HFFc6 (cell line): Measurements from ENCODE around the gene OR10H5. TPM values are rescaled to one million over a fixed set of nuclear protein-coding genes. Genes with fewer than 3 reads are reported as not detected.
"Not testable (repeated sequence)": the region's sequence is repeated elsewhere in the genome, so short reads cannot be mapped to it uniquely, and the experiment has no call there.

Source experiments
- DNase-seq: peaks from one replicate; pipeline ENCODE4 v3.0.0-alpha.2; 2018
- H3K27ac Mint-ChIP-seq: 2 replicates; pipeline ENCODE4 v1.8.0; 2020; ENCODE audit warnings: mild to moderate bottlenecking, mixed read lengths
- H3K27me3 Mint-ChIP-seq: 2 replicates; pipeline ENCODE4 v1.8.0; 2021; ENCODE audit warnings: mild to moderate bottlenecking, moderate library complexity, mixed read lengths; ENCODE audit not compliant: insufficient read depth
- H3K36me3 Mint-ChIP-seq: 2 replicates; pipeline ENCODE4 v1.8.0; 2021; ENCODE audit warnings: low read depth, mixed read lengths
- H3K4me1 Mint-ChIP-seq: 2 replicates; pipeline ENCODE4 v1.8.0; 2020; ENCODE audit warnings: low read depth, mixed read lengths
- H3K4me3 Mint-ChIP-seq: 2 replicates; pipeline ENCODE4 v1.8.0; 2020; ENCODE audit warnings: mild to moderate bottlenecking, moderate library complexity, mixed read lengths
- H3K9me3 Mint-ChIP-seq: 2 replicates; pipeline ENCODE4 v1.8.0; 2020; ENCODE audit warnings: mild to moderate bottlenecking, mixed read lengths
- total RNA-seq, 6 experiments: library from RNA; stranded (reverse); fragmentation: NEBNext Ultra II Directional; extraction: Animal tissue kit (Norgen Biotek cat#: 25700); gene quantifications; 2 replicates in 1 of 6; 3 replicates in 5 of 6; pipeline ENCODE4 v1.2.3, GENCODE V29; 2021
- TF ChIP-seq, protein P1 (sequence below): fragments of 200-600 bp; sonication (generic); IDR thresholded peaks from 2 replicates; pipeline ENCODE4 v1.5.0; 2021; ENCODE audit warnings: antibody characterized with exemption, mild to moderate bottlenecking

Gene OR10H5
- total RNA-seq, 6 experiments from 2014 or later, result not detected

DNA sequence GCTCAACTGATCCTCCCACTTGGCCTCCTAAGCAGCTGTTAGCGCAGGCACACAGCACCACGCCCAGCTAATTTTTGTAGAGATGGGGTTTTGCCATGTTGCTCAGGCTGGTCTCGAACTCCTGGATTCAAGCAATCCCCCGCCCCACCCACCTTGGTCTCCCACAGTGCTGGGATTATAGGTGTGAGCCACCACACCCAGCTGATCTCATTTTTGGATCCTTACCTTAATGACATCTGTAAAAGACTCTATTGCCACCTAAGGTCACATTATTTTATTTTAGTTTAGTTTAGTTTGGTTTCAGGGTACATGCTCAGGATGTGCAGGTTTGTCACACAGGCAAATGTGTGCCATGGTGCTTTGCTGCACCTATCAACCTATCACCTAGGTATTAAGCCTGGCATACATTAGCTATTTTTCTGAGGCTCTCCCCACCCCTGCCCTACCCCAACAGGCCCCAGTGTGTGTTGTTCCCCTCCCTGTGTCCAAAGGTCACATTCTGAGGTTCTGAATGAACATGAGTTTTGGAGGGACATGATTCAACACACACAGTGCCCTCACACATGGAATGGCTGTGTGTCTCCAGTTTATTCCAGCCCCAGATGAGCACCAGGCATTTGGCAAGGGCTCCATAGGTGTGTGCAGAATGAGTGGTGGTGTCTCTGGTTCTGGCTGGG is 1.3 kb downstream of the OR10H5 start:
- H3K4me3 Mint-ChIP-seq, result no peak overlapping the region
- H3K27ac Mint-ChIP-seq, result no peak overlapping the region
- no peaks in the 10 kb centered on the region for H3K4me1 Mint-ChIP-seq
- H3K9me3 Mint-ChIP-seq, result peaks cover 45% of the 10 kb centered on the region
- no peaks in the 10 kb centered on the region; the same call in 1 of the 2 replicates for H3K27me3 Mint-ChIP-seq
- H3K36me3 Mint-ChIP-seq, result no peaks in the 10 kb centered on the region; the same call in 1 of the 2 replicates
- DNase-seq, result no peak
- TF ChIP-seq, protein P1, sequence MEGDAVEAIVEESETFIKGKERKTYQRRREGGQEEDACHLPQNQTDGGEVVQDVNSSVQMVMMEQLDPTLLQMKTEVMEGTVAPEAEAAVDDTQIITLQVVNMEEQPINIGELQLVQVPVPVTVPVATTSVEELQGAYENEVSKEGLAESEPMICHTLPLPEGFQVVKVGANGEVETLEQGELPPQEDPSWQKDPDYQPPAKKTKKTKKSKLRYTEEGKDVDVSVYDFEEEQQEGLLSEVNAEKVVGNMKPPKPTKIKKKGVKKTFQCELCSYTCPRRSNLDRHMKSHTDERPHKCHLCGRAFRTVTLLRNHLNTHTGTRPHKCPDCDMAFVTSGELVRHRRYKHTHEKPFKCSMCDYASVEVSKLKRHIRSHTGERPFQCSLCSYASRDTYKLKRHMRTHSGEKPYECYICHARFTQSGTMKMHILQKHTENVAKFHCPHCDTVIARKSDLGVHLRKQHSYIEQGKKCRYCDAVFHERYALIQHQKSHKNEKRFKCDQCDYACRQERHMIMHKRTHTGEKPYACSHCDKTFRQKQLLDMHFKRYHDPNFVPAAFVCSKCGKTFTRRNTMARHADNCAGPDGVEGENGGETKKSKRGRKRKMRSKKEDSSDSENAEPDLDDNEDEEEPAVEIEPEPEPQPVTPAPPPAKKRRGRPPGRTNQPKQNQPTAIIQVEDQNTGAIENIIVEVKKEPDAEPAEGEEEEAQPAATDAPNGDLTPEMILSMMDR, result no peak

DNA sequence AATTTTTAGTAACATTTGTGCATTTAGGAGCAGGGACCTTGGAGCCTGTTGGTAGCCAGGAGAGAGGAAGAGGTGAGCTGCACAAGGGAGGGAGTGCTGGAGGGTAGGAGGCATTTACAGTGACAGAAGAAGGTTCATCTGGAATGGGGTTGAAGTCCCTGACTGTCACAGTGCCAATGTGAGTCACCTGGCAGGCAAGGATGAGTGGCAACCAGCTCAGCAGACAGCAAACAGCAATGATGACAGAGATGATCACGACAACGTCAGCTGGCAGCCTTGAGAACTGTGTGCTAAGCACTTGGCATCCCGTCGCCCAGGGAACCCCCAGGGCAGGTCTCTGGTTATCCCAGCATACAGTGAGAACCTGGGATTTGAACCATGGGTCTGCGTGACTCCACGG is 2.6 kb downstream of the OR10H5 start:
- no peaks in the 10 kb centered on the region; the same call in 1 of the 2 replicates for H3K27me3 Mint-ChIP-seq
- H3K4me3 Mint-ChIP-seq, result no peak overlapping the region
- H3K27ac Mint-ChIP-seq, result no peak overlapping the region
- peaks cover 59% of the 10 kb centered on the region for H3K9me3 Mint-ChIP-seq
- H3K4me1 Mint-ChIP-seq, result no peaks in the 10 kb centered on the region
- DNase-seq, result no peak
- TF ChIP-seq, protein P1, result no peak
- H3K36me3 Mint-ChIP-seq, result peaks cover 4% of the 10 kb centered on the region

DNA sequence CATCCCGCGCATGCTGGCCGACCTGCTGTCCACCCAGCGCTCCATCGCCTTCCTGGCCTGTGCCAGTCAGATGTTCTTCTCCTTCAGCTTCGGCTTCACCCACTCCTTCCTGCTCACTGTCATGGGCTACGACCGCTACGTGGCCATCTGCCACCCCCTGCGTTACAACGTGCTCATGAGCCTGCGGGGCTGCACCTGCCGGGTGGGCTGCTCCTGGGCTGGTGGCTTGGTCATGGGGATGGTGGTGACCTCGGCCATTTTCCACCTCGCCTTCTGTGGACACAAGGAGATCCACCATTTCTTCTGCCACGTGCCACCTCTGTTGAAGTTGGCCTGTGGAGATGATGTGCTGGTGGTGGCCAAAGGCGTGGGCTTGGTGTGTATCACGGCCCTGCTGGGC is 6.8 kb downstream of the OR10H5 start:
- not testable (repeated sequence) for H3K36me3 Mint-ChIP-seq, H3K27ac Mint-ChIP-seq, DNase-seq, H3K4me3 Mint-ChIP-seq, H3K27me3 Mint-ChIP-seq, H3K4me1 Mint-ChIP-seq
- peaks cover 69% of the 10 kb centered on the region for H3K9me3 Mint-ChIP-seq

DNA sequence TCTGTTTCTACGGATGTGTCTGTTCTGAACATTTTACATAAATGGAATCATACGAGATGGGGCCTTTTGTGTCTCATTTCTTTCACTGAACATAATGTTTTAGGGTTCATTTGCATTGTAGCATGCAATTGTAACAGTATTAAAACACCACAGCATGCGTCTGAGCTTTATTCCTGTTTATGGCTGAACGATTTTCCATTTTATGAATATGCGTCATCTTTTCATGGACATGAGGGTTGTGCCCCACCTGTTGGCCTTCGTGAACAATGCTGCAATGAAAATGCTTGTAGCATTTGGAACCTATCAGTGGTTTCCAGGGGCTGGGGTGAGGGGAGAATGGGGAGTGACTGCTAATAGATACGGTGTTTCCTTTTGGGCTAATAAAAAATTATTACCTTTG is 22.9 kb downstream of the OR10H5 start:
- Mint-ChIP-seq H3K27me3 (no peaks in the 10 kb centered on the region; the same call in 1 of the 2 replicates), H3K4me3 (no peak overlapping the region), H3K36me3 (peaks cover 7% of the 10 kb centered on the region; the same call in 1 of the 2 replicates), H3K9me3 (peaks cover 57% of the 10 kb centered on the region), H3K27ac (no peak overlapping the region), H3K4me1 (no peaks in the 10 kb centered on the region)
- DNase-seq, result no peak
- TF ChIP-seq, protein P1, result no peak

DNA sequence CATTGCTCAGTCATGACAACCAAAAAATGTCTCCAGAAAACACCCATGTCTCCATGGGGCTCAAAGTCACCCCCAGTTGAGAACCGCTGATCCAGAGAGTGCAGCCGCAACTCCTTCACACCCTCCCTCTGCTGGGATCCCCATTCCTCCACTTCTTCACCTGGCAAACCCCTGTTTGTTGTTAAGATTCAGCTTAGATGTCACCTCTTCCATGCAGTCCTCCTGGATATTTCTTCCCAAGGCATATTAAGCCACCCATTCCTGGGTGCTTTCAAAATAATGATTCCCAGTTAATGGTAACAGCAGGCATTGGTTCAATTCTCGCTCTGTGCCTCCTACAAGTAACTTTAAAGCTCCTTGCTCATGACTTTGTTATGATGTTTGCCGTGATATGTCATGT is 24.0 kb downstream of the OR10H5 start:
- Mint-ChIP-seq H3K27ac (no peak overlapping the region), H3K36me3 (peaks cover 7% of the 10 kb centered on the region; the same call in 1 of the 2 replicates), H3K4me1 (no peaks in the 10 kb centered on the region), H3K4me3 (no peak overlapping the region), H3K27me3 (no peaks in the 10 kb centered on the region; the same call in 1 of the 2 replicates), H3K9me3 (peaks cover 53% of the 10 kb centered on the region)
- DNase-seq, result no peak
- TF ChIP-seq, protein P1, result no peak

DNA sequence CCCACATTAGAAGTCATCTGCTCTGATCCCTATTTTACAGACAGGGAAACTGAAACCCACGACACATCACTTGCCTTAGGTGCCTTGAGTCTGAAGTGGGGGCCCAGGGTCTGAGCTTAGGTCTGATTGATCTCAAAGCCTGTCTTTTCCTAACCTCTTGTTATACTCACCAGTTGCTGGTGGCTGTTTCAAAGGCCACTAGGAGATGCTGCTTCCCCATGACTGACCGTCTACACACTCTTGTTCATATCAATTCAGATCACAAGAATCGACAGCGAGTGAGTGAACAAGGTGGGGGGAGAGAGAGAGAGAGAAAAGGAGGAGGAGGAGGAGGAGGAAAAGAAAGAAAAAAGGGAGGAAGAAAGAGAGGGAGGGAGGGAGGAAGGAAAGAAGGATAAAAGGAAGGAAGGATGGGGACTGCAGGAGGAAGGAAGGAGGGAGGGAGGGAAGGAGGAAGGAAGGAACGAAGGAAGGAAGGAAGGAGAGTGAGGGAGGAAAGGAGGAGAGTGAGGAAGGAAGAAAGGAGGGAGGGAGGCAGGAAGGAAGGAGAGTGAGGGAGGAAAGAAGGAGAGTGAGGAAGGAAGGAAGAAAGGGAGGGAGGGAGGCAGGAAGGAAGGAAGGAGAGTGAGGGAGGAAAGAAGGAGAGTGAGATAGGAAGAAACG is 24.7 kb downstream of the OR10H5 start:
- TF ChIP-seq, protein P1, result no peak
- H3K4me1 Mint-ChIP-seq, result no peaks in the 10 kb centered on the region
- H3K4me3 Mint-ChIP-seq, result no peak overlapping the region
- peaks cover 7% of the 10 kb centered on the region; the same call in 1 of the 2 replicates for H3K36me3 Mint-ChIP-seq
- H3K9me3 Mint-ChIP-seq, result peaks cover 50% of the 10 kb centered on the region
- no peak overlapping the region for H3K27ac Mint-ChIP-seq
- H3K27me3 Mint-ChIP-seq, result no peaks in the 10 kb centered on the region; the same call in 1 of the 2 replicates
- no peak for DNase-seq
